ENCODE results near the gene ZNF501. TPM values are rescaled to one million over a fixed set of nuclear protein-coding genes. Genes with fewer than 3 reads are reported as not detected.

ZNF501 gene
- total RNA-seq, result 3.5 TPM

DNA sequence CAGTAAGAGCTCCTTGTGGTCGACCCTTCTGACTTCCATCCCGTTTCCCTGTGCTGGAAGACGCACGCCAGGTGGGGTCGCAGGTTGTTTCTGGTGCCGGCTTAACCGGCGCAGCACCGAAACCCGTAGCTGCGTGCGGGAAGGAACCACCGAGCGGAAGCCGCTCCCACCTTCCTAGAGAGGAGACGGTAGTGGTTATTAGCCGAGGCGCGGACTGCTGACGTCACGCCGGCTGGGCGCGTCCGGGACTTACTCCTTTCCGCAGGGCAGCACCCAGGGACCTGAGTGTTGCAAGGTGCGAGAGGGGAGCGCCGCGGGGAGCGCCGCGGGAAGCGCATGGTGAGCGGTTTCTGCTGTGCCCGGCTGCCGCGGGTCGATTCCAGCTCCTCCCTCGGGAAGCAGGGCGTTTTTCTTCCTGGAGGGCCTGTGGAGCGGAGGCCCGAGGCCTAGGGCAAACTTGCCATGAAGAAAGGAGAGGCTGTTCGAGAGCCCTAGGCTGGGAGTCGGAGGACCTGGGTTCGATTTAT, at the start of gene ZNF501:
Gene ZNF501, plus strand, starts transcription at position 252 of the 527 bp plus-strand sequence. CDS start 4,787 bp downstream, outside the sequence.
- peak; percentile 54 to 90 (median 90) for DNase-seq (ENCODE audit: low read depth in 2 of 3, low spot score in 2 of 3)

DNA sequence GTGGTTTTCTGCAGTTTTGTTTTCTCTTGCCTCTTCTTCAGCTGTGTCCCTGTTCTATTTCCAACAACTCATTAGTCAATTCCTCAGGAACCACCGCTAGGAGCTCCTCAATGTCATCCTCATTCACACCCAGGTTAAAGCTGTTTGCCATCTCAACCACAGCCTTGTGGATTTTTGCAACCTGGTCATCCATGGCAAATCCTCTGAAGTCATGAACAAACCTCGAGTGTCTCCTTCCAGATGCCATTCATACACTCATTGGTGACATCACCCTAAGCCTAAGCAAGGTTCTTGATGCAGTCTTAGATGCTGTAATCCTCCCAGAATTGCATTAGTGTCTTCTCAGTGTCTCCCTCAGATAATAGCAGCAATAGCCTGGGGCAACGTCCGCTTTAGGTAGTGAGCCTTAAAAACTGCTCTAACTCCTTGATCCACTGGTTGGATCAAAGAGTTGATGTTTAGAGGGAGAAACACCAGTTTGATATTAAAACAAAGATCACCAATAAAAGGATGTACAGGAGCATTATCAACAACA, 48.4 kb upstream of the ZNF501 start:
- DNase-seq (ENCODE audit: low read depth in 2 of 3, low spot score in 2 of 3), result no peak

DNA sequence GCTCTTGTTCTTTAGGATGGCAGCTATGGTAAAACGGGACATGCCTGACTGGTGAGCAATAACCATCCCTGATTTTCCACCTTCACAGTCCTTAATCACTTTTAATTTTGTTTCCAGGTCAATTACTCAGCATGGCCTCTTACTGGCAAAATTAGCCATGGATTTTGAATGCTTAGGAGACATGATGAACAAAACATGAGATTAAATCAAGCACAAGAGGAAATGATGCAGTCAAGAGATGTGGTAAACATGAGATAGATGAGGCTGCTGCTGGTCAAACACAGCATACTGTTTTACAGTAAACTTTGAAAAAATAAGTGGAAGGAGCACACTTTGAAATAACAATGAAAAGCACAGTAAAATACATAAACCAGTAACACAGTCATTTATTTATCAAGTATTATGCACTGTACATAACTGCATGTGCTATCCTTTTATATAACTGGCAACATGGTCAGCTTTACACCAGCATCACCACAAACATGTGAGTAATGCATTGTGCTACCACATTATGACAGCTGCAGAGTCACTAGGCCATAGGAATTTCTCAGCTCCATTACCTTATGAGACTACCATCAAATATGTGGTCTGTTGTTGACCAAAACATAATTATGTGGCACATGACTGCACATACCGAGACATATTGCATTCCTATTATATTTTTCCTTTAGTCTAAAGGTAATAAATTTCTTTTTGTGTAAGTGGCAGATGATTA, 47.1 kb upstream of the ZNF501 start:
- DNase-seq (ENCODE audit: low read depth in 2 of 3, low spot score in 2 of 3), result no peak

DNA sequence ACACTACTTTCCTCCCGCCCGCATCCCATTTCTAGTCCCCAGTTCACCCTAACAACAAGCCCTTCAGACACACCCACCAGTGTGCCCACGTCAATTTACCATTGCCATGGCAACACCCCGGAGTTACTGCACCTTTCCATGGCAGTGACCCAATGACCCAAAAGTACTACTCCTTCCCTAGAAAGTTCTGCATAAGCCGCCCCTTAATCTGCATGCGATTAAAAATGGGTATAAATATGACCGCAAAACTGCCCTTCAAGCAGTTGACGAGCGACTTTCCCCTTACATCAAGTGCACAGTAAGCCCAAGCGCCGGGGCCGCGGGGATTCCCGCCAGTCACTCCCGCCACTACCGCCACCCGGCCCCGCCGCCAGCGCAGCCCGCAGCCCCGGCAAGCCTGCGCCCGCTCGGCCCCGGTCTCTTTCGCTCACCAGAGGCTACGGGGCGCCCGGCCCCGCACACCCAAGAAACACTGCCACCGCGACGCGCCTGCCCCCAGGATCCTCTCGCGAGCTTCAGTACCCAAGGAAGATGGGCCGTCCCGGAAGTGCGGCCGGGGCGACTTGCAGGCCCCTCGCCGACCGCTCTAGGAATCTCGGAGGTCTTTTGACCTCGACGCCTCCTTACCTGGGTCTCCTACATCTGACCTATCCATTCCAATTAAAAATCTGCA, 44.2 kb upstream of the ZNF501 start:
- peak; percentile 6 to 86 (median 77) for DNase-seq (ENCODE audit: low read depth in 2 of 3, low spot score in 2 of 3)

DNA sequence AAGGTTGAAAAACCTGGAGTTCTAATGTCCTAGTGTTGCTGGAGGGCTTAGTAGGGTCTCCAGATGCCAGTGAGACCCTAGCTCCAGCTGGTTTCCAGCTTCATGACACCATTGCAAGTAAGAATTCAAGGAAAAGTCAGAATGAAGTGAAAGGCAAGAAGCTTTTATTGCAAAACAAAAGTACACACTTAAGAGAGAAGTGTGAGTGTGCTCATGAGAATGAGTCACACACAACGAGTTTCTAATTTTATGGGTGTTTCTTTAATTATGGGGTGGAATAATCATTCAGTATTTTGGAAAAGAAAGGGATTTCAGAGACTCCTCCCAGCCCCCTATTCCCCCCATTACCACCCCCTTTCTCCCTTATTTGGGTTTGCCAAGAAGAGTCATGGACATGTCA, 41.5 kb upstream of the ZNF501 start:
- no peak for DNase-seq (ENCODE audit: low read depth in 2 of 3, low spot score in 2 of 3)

DNA sequence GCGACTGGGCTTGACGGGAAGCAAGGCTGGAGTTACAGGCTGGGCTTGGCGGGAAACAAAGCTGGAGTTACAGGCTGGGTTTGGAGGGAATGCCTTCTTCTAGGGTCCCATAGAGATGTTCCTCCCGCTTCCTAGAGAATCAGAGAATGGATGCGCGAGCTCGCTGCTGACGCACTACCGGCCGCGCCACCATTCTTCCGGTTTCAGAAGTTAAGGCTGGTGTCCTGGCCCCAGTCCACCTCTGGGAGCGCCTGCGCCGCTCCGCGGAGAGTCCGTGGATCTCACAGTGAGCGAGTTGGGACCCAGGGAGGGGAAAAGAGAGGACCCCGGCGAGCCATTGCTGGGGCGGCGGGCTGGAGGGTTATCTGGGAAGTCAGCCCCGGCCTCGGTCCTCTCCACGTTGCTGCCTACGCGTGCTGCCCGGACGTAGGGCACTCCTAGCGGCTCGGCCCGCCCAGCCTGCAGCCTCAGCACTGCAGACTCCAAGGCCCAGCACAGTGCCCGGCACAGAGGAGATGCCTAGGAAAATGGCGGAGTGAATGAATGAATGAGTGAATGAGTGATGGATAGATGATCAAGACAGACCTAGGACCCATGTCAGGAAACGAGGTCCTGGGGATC, 16.9 kb upstream of the ZNF501 start, which contains the start of gene ZNF502:
Gene ZNF502, plus strand, starts transcription at position 206 of the 621 bp plus-strand sequence. CDS start 7,602 bp downstream, outside the sequence.
- DNase-seq (ENCODE audit: low read depth in 2 of 3, low spot score in 2 of 3), result peak; percentile 23 to 90 (median 87)

DNA sequence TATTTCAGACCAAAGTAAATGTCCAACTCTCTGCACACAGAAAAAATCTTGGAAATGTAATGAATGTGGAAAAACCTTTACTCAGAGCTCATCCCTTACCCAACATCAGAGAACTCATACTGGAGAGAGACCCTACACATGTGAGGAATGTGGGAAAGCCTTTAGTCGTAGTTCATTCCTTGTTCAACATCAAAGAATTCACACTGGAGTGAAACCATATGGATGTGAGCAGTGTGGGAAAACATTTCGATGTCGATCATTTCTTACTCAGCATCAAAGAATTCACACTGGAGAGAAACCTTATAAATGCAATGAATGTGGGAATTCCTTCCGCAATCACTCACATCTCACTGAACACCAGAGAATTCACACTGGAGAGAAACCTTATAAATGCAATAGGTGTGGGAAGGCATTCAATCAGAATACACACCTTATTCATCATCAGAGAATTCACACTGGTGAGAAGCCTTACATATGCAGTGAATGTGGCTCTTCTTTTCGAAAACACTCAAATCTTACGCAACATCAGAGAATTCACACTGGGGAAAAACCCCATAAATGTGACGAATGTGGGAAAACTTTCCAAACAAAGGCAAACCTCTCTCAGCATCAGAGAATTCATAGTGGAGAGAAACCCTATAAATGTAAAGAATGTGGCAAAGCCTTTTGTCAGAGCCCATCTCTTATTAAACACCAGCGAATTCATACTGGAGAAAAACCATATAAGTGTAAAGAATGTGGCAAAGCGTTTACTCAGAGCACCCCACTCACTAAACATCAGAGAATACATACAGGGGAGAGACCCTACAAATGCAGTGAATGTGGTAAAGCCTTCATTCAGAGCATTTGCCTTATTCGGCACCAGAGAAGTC, 8.0 kb upstream of the ZNF501 start:
- DNase-seq (ENCODE audit: low read depth in 2 of 3, low spot score in 2 of 3), result peak in 1 of 3 donors; percentile 9

DNA sequence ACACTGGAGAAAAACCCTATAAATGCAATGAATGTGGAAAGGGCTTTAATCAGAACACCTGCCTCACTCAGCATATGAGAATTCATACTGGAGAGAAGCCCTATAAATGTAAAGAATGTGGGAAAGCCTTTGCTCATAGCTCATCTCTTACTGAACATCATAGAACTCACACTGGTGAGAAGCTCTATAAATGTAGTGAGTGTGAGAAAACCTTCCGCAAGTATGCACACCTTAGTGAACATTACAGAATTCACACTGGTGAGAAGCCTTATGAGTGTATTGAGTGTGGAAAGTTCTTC, 7.4 kb upstream of the ZNF501 start:
- DNase-seq (ENCODE audit: low read depth in 2 of 3, low spot score in 2 of 3), result no peak

DNA sequence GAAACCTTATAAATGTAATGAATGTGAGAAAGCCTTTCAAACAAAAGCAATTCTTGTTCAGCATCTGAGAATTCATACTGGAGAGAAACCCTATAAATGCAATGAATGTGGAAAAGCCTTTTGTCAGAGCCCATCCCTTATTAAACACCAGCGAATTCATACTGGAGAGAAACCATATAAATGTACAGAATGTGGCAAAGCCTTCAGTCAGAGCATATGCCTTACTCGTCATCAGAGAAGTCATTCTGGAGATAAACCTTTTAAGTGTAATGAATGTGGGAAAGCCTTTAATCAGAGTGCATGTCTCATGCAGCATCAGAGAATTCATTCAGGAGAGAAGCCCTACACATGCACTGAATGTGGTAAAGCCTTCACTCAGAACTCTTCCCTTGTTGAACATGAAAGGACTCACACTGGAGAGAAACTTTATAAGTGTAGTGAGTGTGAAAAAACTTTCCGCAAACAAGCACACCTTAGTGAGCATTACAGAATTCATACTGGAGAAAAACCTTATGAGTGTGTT, 5.3 kb downstream of the ZNF501 start:
- no peak for DNase-seq (ENCODE audit: low read depth in 2 of 3, low spot score in 2 of 3)

DNA sequence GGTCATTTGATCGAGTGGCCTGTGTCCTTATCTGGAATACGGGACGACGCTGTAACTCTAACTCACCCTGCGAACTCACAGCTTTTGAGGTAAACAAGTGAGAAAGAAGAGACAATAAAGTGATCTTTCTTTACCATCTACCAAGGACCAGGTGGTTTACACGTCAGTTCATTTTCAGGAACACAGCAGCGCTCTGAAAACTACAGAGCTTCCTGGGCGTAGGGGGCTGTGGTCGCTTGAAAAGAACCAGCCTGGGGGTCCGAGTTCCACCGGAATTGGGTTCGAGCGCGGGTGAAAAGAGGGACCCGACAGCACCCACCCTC, 31.6 kb downstream of the ZNF501 start:
- no peak for DNase-seq (ENCODE audit: low read depth in 2 of 3, low spot score in 2 of 3)

DNA sequence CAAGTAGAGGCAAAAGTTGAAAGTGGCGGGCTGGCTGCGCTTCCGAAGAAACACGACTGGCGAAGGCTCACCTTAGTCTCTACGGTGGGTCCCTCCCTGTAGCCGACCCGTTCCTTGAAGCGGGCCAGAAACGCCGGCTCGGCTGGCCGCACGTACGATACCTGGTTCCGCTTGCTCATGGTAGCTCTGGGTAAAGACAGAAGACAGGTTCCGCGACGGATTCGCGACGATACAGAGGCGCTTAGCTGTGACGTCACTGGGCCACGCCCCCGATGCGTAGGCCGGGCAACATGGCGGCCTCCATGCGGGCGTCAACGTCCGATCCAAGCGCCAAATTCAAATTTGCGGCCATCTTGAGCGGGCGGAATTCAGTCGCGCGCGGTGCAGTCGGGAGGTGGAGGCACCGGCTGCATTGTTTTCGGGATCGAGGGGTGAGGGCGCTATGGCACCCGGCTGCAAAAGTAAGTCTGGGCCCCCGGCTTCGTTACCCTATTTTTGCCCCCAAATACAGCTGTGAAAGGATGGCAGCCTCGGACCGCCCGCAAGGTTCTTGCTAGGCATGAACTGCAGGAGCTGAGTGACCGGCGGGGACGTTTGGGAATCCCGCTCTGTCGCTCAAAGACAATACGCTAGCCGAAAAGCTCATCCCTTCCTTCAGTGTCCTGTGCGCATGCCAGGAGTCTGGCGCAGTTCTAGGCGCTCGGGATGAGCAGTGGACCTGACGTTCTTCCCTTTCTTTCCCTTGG, 32.2 kb downstream of the ZNF501 start, which contains the start of the genes KIAA1143 and KIF15:
Gene KIAA1143, minus strand, starts transcription at position 196 of the 746 bp plus-strand sequence. Its CDS starts 17 bp downstream, at position 179.
Gene KIF15, plus strand, starts transcription at position 371 of the 746 bp plus-strand sequence. Its CDS starts 72 bp downstream, at position 443.
- DNase-seq (ENCODE audit: low read depth in 2 of 3, low spot score in 2 of 3), result peak; percentile 95 to 97 (median 97)

DNA sequence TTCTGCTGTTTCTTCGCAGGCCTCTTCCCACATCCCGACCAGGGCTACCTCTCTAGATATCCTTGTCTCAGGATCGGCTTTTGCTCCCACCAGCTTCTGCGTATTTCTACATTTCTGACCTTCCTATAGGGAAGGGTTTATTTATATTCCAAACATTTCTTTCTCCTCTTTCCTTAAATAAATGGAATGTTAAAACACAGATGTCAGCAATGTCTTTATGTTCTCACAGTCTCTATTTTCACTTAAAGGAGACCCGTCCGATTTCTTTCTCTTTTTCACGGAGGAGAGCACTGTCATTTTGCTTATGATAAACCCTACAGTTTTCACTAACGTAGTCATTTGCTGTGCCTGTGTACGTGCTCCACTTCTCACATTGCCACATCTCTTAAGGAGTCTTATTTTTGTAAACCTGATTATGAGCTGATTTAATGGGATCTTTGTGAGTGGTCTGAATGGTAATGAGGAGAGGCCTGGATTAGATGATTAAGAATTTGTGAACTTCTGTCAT, 32.8 kb downstream of the ZNF501 start:
- no peak for DNase-seq (ENCODE audit: low read depth in 2 of 3, low spot score in 2 of 3)

DNA sequence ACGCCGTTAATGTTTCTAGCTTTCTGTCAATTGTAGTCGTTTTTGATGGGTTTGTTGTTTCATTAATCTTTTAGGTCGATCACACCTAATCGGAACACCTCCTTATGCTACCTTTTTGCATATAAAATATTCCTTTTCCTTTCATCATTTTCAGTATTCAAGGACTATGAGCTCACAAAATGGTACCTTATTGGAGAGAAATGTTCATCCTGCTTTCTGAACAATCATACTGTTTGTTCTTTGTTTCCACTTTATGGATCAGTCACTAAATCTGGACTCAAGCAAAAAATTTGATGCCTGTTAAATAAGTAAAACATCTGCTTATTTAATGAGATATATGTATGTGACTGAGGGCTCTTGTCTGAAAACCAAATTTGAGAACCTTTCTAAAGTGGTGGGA, 33.3 kb downstream of the ZNF501 start:
- no peak for DNase-seq (ENCODE audit: low read depth in 2 of 3, low spot score in 2 of 3)

DNA sequence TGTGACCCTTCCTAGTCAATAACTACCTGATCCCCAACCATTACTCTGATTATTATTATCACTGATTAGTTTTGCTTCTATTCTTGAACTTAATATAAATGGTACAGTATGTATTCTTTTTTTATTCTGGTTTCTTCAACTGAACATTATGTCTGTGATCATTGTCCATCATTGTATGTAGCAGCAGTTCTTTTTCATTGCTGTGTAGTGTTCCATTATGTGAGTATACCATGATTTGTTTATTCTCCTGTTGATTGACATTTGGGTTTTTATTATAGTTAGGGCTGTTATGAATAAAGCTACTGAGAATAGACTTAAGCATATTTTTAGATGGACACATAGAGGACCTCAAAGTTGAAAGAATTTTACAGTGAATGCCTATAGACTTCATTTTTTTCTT, 34.8 kb downstream of the ZNF501 start:
- DNase-seq (ENCODE audit: low read depth in 2 of 3, low spot score in 2 of 3), result no peak

DNA sequence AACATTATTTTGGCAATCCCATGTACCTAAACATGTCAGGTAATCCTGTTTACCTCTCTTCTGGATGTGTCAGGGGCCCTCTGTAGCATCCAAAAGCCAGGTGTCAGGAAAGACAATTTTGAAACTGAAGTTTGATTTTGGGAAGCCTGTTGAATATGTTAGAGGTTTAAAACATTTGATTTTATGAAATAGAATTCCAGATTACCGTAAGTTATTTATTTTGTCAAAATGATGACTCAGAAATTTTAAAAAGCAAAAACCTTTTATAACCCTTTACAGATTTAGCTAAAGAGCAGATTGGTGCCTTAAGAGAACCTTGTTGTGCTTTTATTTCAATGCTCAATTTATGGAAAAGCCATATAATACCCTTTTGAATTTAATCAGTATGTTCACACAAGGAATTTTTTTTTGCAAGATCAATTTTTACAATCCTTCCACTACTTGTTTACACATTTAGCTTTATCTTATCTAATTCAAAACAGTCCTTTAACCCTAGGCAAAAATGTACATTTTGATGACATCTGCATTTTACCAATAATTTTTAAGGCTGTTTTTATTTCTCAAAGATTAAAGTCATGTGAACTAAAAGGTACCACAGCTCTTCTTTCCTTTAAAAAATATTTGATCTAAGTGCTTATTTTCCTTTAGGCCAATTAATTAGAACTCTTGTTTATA, 42.1 kb downstream of the ZNF501 start:
- DNase-seq (ENCODE audit: low read depth in 2 of 3, low spot score in 2 of 3), result no peak

DNA sequence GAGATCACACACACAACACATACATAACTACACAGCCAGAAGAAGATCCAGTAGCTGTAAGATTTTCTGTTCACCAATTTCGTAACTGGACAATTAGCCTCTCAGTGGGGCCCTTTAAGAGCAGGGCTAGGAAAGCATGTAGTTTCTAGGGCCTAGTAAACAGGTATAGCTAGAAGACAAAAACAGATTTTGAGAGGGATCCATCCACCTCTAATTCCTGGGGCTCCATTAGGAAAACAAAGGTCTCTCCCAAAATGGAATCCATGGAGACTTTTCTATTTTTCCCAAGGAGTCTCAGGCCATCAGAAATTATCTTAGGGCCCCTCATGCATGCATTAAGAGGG, 42.6 kb downstream of the ZNF501 start:
- no peak for DNase-seq (ENCODE audit: low read depth in 2 of 3, low spot score in 2 of 3)

DNA sequence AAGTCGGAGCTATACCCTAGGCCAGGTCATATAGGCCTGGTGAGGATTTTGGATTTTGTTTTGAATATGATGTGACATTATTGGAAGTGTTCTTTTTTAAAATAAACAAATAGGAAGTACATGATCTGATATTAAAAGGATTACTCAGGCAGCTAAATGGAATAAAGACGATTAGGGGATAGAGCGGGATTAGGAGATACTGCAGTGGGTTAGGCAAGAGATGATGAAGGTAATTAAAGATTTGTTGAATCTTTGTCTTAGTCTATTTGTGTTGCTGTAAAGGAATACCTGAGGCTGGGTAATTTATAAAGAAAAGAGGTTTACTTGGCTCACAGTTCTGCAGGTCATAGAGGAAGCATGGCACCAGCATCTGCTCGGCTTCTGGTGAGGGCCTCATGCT, 53.5 kb downstream of the ZNF501 start:
- DNase-seq (ENCODE audit: low read depth in 2 of 3, low spot score in 2 of 3), result no peak

Data from hematopoietic multipotent progenitor cell (in vitro differentiated cells).